ENCODE data around the gene CCDC60.

Gene CCDC60

DNA sequence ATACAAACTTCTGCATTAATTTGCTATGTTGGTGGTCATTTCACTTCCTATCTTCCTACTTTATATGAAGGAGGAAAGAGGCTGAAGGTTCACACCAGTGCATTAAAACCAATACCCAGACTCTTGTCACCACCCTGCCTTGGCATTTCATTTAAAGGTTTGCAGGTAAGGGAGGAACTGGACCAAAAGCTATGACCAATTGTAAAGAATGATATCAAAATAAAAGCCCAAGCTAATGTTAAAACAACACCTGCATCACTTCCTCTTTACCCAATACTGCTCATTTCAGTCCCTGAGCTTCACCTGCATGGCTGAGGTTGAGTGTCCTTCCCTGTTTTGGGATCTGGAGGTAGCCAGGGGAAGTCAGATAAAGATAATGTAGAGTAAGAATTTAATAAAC, 211.8 kb downstream of the CCDC60 start:
- no peak for DNase-seq

DNA sequence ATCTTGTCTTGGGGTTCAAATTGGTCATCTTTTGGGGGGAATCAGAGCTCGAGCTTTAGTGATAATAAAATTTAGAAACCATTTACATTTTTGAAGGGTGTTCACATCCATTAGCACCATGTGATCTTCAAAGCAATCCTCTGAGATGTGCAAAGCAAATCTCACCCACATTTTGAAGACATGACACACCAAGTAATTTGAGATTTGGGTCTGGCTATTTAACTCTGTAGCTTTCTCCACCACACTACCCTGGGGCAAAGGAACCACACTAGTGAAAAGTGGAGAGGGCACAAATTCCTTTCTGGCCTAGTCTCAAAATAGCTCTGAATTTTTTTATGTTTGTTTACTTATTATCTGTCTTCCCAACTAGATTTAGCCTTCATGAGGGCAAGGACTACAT, 212.5 kb downstream of the CCDC60 start:
- no peak for DNase-seq

DNA sequence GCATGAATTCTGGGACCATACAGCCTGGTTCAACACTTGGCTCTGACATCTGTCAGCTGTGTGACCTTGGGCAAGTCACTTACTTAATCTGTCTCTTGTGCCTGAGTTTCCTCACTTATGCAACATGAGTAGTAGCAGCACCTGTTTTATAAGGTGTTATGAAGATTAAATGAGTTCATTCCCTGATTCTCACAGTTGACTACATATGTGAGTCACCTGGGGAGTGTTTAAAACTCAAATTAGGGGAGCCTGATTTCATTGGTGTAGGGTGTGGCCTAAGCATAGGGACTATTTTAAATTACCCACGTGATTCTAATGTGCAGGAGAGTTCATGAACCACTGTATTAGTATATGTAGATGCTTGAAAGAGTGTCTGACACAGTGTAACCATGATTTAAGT, 222.3 kb downstream of the CCDC60 start:
- DNase-seq: no peak

- no peak for DNase-seq
Observed at GRCh38 chr12:119565404-119565803, 230.9 kb downstream of the CCDC60 start.

DNA sequence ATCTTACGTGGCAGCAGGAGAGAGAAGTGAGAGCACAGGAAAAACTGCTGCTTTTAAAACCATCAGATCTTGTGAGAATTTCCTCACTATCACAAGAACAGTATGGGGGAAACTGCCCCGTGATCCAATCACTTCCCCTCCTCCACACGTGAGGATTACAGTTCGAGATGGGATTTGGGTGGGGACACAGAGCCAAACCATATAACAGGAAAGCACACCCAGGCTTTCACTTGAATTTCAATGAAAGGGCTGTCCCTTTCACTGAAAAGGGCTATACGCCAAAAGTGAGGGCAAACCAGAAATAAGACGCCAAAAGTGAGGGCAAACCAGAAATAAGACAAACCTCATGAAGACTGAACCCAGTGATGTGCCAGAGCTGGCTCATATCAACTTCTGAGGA, 236.2 kb downstream of the CCDC60 start:
- no peak for DNase-seq

GRCh38 chr12:119573086-119573485, 238.6 kb downstream of the CCDC60 start:
- DNase-seq: no peak

- DNase-seq: no peak
Observed at GRCh38 chr12:119574255-119574654, 239.7 kb downstream of the CCDC60 start.

DNA sequence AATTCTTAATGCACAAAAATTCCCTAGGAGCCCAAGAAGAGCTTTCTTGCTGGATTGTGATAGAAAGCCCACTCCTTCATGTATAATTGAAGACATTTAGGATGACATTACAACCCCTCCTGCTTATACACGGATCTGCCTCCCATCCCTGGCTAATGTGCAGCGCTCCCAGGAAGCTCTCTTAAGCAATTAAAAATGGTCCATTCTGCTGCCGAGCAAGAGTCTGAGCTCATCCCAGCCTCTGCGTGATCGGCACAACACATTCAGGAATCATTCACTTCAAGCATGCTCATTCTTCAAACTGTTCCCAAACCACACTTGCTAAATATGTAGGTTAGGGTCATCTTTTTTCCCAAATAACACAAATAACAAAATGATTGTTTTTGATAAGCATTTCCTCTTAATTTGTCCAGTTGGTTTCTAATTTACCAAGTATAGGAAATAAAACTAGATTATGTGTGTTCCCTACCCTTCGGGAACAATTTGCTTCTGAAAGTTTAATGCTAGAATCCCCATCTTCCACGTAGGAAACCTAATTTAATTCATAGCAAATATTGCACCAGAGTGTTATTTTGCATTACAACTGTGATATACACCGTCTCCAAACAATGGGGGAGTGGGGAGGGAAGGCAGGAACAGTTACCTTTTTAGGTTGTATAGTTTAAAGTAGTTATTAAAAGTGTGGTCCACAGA, 241.7 kb downstream of the CCDC60 start:
- DNase-seq: no peak

GRCh38 chr12:119576915-119577314, 242.4 kb downstream of the CCDC60 start:
- DNase-seq: no peak

GRCh38 chr12:119578112-119578511, 243.6 kb downstream of the CCDC60 start:
- DNase-seq: no peak

GRCh38 chr12:119589097-119589496, 254.6 kb downstream of the CCDC60 start:
- DNase-seq: no peak

- DNase-seq: no peak
Observed at GRCh38 chr12:119589634-119590033, 255.1 kb downstream of the CCDC60 start.

All from activated CD8-positive, alpha-beta memory T cell treated with anti-CD3 and anti-CD28 coated beads, Interleukin-2, amount 50 U/mL, for 4 hours (primary cell).